GM12875 (cell line): ENCODE data around the gene DDX25.

ENCODE experiments used
- H3K4me3 ChIP-seq: one replicate; pipeline ENCODE4 v1.5.1; 2011; ENCODE audit warnings: low read depth, low read length, control low read depth
- CTCF ChIP-seq: IDR thresholded peaks from 2 replicates; pipeline ENCODE4 v1.5.1; 2011; ENCODE audit warnings: low read depth, mild to moderate bottlenecking, control low read depth, inconsistent platforms, low read length, moderate library complexity, borderline replicate concordance; ENCODE audit not compliant: insufficient read depth

Gene DDX25

DNA sequence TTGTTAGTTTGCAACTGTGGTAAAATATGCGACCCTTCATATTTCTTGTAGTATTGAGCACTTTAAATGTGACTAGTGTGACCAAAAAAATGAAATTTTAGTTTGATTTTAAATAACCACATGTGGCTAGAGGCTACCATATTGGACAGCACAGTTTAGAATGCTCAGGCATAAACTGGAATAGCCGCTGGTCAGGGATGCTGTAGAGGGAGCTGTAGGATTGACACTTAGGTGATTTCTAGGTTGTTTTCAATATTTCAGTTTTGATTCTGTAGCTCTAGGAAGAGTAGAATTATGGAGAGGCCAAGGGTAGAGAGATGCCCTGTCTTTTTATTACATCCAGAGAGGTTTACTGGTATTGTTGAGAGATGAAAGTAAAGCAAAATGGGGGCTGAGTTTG, 30.7 kb downstream of the DDX25 start:
- H3K4me3 ChIP-seq: no peak overlapping the region
- no peak for TF ChIP-seq CTCF

DNA sequence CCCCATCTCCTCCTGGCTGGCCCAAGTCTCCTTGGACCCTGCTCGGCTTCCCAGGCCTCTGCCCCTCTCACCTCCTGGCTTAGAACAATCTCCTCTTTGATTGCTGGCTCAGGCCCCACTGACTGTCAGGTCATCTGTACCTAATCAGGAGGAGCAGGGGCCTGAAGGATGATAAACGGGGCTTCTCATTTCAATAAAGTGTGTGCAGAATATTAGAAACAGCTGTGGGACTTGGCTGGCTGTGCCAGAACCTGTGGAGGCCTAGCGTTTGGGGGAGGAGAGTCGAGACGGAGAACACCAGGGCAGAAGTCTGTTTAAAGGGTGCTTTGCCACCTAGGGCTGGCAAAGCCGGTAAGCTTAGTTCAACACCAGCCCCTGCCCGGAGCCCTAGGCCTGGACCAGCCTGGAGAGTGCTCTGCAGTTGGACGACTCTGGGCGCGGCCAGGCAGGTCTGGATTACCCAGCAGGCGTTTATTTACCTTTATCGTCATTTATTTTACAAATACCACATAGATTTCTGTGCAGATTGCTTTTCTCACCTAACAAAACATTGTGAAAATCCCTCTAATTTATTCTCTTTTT, 31.4 kb downstream of the DDX25 start:
- H3K4me3 ChIP-seq: no peak overlapping the region
- TF ChIP-seq CTCF: no peak

DNA sequence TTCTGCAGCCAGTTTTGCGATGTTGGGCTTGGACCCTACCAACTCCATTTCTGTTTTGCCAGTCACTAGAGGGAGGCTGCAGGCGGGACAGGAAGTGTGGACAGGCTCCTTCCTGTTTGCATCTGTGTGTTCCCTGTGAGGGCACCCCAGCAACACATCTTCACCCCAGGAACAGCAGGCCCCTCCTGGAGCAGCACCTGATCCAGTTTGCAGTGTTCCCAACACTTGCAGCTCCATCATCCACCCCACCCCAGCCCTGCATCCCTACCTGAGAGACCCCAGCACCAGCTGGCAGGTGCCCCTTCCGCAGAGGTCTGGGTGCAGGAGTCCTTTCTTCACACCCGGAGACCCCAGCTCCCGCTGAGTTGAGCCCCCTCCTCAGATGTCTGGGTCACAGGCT, 34.1 kb downstream of the DDX25 start:
- no peak for TF ChIP-seq CTCF
- H3K4me3 ChIP-seq: no peak overlapping the region

DNA sequence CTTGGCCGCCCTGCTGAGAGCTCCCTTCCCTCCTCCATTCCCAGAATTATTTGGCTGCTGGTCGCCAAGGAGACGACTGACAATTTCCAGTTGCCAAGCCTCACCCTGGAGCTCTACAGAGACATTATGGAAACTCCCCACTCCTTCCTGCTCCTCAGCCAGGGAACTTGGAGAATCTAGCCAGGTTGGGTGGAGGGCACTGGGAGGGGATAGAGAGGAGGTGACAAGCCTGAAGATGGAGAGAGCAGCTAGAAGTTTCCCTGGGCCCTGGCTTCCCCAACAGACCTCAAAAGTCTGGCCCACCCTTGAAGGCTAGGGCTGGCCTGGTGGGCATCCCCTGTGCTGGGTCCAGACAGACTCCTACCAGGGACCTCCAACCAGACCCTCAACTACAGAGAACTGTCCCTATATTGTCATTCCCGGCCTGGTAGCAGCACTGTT, 34.8 kb downstream of the DDX25 start:
- TF ChIP-seq CTCF: no peak

GRCh38 chr11:125940145-125940544, 35.8 kb downstream of the DDX25 start:
- no peak for TF ChIP-seq CTCF
- no peak overlapping the region for H3K4me3 ChIP-seq

More for the DNA sequence above, 34.8 kb downstream of the DDX25 start:
- H3K4me3 ChIP-seq: no peak overlapping the region

GRCh38 chr11:125941267-125941618, 36.9 kb downstream of the DDX25 start:
- TF ChIP-seq CTCF: no peak

GRCh38 chr11:125941619-125942611, 37.6 kb downstream of the DDX25 start:
- H3K4me3 ChIP-seq: no peak overlapping the region
- TF ChIP-seq CTCF: peak; percentile 83

More at GRCh38 chr11:125941267-125941618, 36.9 kb downstream of the DDX25 start:
- no peak overlapping the region for H3K4me3 ChIP-seq
